ENCODE data around the gene LAMC2. TPM values are rescaled to one million over a fixed set of nuclear protein-coding genes. Genes with fewer than 3 reads are reported as not detected.

Gene LAMC2
- total and polyA plus RNA-seq, 3 donors from 2014 or later, result 1.9 to 8.5 (median 3.4) TPM

DNA sequence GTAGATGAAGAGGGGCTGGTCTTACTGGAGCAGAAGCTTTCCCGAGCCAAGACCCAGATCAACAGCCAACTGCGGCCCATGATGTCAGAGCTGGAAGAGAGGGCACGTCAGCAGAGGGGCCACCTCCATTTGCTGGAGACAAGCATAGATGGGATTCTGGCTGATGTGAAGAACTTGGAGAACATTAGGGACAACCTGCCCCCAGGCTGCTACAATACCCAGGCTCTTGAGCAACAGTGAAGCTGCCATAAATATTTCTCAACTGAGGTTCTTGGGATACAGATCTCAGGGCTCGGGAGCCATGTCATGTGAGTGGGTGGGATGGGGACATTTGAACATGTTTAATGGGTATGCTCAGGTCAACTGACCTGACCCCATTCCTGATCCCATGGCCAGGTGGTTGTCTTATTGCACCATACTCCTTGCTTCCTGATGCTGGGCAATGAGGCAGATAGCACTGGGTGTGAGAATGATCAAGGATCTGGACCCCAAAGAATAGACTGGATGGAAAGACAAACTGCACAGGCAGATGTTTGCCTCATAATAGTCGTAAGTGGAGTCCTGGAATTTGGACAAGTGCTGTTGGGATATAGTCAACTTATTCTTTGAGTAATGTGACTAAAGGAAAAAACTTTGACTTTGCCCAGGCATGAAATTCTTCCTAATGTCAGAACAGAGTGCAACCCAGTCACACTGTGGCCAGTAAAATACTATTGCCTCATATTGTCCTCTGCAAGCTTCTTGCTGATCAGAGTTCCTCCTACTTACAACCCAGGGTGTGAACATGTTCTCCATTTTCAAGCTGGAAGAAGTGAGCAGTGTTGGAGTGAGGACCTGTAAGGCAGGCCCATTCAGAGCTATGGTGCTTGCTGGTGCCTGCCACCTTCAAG, 57.3 kb downstream of the LAMC2 start:
- TF ChIP-seq, protein P1, sequence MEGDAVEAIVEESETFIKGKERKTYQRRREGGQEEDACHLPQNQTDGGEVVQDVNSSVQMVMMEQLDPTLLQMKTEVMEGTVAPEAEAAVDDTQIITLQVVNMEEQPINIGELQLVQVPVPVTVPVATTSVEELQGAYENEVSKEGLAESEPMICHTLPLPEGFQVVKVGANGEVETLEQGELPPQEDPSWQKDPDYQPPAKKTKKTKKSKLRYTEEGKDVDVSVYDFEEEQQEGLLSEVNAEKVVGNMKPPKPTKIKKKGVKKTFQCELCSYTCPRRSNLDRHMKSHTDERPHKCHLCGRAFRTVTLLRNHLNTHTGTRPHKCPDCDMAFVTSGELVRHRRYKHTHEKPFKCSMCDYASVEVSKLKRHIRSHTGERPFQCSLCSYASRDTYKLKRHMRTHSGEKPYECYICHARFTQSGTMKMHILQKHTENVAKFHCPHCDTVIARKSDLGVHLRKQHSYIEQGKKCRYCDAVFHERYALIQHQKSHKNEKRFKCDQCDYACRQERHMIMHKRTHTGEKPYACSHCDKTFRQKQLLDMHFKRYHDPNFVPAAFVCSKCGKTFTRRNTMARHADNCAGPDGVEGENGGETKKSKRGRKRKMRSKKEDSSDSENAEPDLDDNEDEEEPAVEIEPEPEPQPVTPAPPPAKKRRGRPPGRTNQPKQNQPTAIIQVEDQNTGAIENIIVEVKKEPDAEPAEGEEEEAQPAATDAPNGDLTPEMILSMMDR (IDR thresholded peaks at IDR 0.05), result no peak
- TF ChIP-seq POLR2A (IDR thresholded peaks at IDR 0.05), result no peak
- Histone ChIP-seq H3K27me3 (no peaks in the 10 kb centered on the region), H3K4me3 (no peak overlapping the region), H3K36me3 (ENCODE audit: low read depth, missing control alignments) (no peaks in the 10 kb centered on the region), H3K4me1 (peaks cover 3% of the 10 kb centered on the region), H3K9me3 (no peaks in the 10 kb centered on the region), H3K27ac (peak overlapping the region in 1 of 2 donors; percentile 67)
- intact Hi-C loops (cut with DNase I; ENCODE audit: low total_unique reads), result no loop called here
- no peak for DNase-seq
- WGBS, 2 donors, result 71 to 81% methylated on average over 4 to 5 of the region's 5 CpGs

DNA sequence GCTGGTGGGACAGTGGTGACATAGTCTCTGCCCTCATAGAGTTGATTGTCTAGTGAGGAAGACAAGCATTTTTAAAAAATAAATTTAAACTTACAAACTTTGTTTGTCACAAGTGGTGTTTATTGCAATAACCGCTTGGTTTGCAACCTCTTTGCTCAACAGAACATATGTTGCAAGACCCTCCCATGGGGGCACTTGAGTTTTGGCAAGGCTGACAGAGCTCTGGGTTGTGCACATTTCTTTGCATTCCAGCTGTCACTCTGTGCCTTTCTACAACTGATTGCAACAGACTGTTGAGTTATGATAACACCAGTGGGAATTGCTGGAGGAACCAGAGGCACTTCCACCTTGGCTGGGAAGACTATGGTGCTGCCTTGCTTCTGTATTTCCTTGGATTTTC, 58.4 kb downstream of the LAMC2 start:
- DNase-seq, result peak; percentile 68
- WGBS, 2 donors, result 79 to 88% methylated on average over 1 of the region's 1 CpG
- H3K36me3 ChIP-seq (ENCODE audit: low read depth, missing control alignments), result no peaks in the 10 kb centered on the region
- no peak overlapping the region for H3K27ac ChIP-seq
- no peaks in the 10 kb centered on the region for H3K9me3 ChIP-seq
- intact Hi-C loops (cut with DNase I; ENCODE audit: low total_unique reads), result no loop called here
- no peak overlapping the region for H3K4me3 ChIP-seq
- no peaks in the 10 kb centered on the region for H3K27me3 ChIP-seq
- TF ChIP-seq POLR2A (IDR thresholded peaks at IDR 0.05), result no peak
- TF ChIP-seq, protein P1 (IDR thresholded peaks at IDR 0.05), result no peak
- H3K4me1 ChIP-seq, result peaks cover 3% of the 10 kb centered on the region

DNA sequence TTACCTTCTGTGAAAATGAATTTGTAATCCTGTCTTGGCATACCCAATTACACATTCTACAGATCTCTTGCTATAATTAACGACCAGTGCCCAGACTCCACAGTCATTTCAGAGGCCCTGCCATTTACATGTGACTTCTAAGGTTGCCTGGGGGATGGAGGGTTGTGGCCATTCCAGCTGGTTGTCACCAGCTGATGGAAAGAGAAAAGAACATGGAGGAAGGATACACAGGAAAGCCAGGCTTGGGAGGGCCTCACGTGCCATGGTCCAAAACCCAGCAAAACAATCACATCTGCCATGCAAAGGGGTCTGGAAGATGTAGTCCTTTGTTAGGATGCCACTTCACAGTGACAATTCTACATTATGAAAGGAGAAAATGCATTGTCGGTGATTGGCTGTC, 59.3 kb downstream of the LAMC2 start:
- Histone ChIP-seq H3K4me1 (peaks cover 3% of the 10 kb centered on the region), H3K4me3 (no peak overlapping the region), H3K27ac (no peak overlapping the region), H3K36me3 (ENCODE audit: low read depth, missing control alignments) (no peaks in the 10 kb centered on the region), H3K27me3 (no peaks in the 10 kb centered on the region), H3K9me3 (no peaks in the 10 kb centered on the region)
- intact Hi-C loops (cut with DNase I; ENCODE audit: low total_unique reads), result no loop called here
- 76 to 89% methylated on average over 3 of the region's 3 CpGs for WGBS, 2 donors
- DNase-seq, result no peak
- TF ChIP-seq, protein P1 (IDR thresholded peaks at IDR 0.05), result no peak
- TF ChIP-seq POLR2A (IDR thresholded peaks at IDR 0.05), result no peak

DNA sequence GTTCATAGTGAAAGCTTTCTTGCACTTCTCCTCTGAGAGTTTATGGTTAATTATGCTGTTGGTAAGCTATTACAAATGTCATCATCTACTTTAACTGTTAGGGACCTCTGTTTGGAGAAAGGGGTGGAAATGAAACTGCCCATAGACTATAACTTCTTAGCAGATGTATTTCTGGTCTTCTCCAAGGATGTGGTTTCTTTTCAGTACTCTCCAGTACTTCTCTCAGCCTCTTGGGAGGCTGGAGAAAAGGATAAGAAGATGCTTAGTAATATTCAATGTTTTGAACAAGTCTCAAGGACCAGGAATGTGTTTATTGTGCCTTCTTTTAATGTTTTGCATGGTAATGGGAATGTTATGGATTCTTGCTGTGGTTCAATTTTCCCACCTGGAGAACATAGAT, 60.4 kb downstream of the LAMC2 start:
- Histone ChIP-seq H3K4me1 (peaks cover 3% of the 10 kb centered on the region), H3K27ac (no peak overlapping the region), H3K36me3 (ENCODE audit: low read depth, missing control alignments) (no peaks in the 10 kb centered on the region), H3K4me3 (no peak overlapping the region), H3K9me3 (no peaks in the 10 kb centered on the region), H3K27me3 (no peaks in the 10 kb centered on the region)
- intact Hi-C loops (cut with DNase I; ENCODE audit: low total_unique reads), result no loop called here
- TF ChIP-seq, protein P1 (IDR thresholded peaks at IDR 0.05), result no peak
- no peak for TF ChIP-seq POLR2A (IDR thresholded peaks at IDR 0.05)
- no peak for DNase-seq

DNA sequence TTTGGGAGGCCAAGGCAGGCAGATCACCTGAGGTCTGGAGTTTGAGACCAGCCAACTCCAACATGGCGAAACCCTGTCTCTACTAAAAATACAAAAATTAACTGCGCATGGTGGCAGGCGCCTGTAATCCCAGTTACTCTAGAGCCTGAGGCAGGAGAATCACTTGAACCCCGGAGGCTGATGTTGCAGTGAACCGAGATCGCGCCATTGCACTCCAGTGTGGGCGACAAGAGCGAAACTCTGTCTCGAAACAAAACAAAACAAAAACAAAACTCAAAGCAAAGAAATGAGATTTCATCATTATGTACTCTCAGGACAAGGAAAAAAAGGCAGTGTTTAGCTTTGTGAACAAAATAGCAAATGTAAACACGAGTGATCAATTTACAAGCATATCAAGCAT, 61.0 kb downstream of the LAMC2 start:
- TF ChIP-seq, protein P1 (IDR thresholded peaks at IDR 0.05), result no peak
- no peak for TF ChIP-seq POLR2A (IDR thresholded peaks at IDR 0.05)
- WGBS, 2 donors, result 92% methylated on average over 11 of the region's 11 CpGs
- intact Hi-C loops (cut with DNase I; ENCODE audit: low total_unique reads), result no loop called here
- no peak overlapping the region for H3K27ac ChIP-seq
- H3K36me3 ChIP-seq (ENCODE audit: low read depth, missing control alignments), result no peaks in the 10 kb centered on the region
- peaks cover 3% of the 10 kb centered on the region for H3K4me1 ChIP-seq
- H3K9me3 ChIP-seq, result no peaks in the 10 kb centered on the region
- DNase-seq, result no peak
- no peak overlapping the region for H3K4me3 ChIP-seq
- no peaks in the 10 kb centered on the region for H3K27me3 ChIP-seq

Measured in testis (tissue), 3 donors.